HG02642 (cell line): ENCODE data around the gene PLP2.
"Not testable (repeated sequence)": the region's sequence is repeated elsewhere in the genome, so short reads cannot be mapped to it uniquely, and the experiment has no call there.

Source experiments
- ATAC-seq: cut with Tn5 transposase; IDR thresholded peaks from one replicate; pipeline ENCODE4 v1.9.1; 2021; ENCODE audit warnings: mild to moderate bottlenecking; ENCODE audit not compliant: unreplicated experiment, poor library complexity

Gene PLP2

GRCh38 chrX:49171752-49172279, at the start of gene PLP2:
PLP2 (plus strand) TSS chrX:49171898; CDS start chrX:49172001, 103 bp downstream.
- ATAC-seq = peak; percentile 40

GRCh38 chrX:49122499-49122898, 49.2 kb upstream of the PLP2 start:
- no peak for ATAC-seq

GRCh38 chrX:49127742-49128258, 43.9 kb upstream of the PLP2 start:
- ATAC-seq = not testable (repeated sequence)

GRCh38 chrX:49129427-49129826, 42.3 kb upstream of the PLP2 start:
- ATAC-seq = no peak

DNA sequence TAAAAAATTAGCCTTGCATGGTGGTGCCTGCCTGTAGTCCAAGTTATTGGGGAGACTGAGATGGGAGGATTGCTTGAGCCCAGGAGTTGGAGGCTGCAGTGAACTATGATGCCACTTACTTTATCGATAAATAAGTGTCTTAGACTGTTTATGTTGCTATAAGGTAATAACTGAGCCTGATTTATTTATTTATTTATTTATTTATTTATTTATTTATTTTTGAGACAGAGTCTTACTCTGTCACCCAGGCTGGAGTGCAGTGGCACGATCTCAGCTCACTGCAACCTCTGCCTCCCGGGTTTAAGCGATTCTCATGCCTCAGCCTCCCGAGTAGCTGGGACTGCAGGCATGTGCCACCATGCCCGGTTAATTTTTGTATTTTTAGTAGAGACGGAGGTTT, 39.4 kb upstream of the PLP2 start:
- ATAC-seq = not testable (repeated sequence)

- ATAC-seq = no peak
Measured at GRCh38 chrX:49133759-49134158, 37.9 kb upstream of the PLP2 start.

- no peak for ATAC-seq
Measured at GRCh38 chrX:49137492-49137891, 34.2 kb upstream of the PLP2 start.

DNA sequence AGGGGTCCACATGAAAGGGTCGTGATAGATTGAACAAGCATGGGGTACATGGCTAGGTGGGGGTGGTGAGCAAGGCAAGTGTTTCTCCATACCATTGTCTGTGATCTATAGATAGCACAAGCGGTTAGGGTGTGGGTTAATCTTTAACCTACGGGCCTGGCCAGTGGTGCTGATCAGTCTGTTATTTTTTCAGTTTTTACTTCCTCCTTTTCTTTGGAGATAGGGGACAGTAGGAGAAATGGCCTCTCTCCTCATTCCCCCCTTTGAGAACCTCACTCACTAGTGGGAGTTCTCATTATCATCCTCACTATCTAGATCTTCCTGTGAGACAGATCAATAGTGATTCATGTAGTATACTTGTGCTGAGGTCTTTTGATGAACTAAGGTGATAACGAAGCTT, 32.0 kb upstream of the PLP2 start:
- ATAC-seq = no peak

DNA sequence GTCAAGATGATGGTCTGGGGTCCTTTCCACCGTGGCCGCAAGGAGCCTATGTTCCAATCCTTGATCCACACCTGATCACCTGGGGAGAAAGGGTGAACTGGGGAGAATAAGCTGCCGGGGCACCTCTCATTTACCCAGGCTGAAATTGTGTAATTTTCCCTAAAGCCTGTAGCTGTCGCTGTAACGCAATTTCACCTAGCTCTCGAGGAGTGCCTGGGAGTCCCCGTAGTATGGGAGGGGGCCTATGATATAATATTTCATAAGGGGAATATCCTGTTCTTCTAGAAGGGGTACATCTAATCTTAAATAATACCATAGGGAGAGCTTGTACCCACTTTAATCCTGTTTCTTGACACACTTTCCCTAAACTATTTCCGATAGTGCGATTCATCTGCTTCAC, 29.4 kb upstream of the PLP2 start:
- not testable (repeated sequence) for ATAC-seq

DNA sequence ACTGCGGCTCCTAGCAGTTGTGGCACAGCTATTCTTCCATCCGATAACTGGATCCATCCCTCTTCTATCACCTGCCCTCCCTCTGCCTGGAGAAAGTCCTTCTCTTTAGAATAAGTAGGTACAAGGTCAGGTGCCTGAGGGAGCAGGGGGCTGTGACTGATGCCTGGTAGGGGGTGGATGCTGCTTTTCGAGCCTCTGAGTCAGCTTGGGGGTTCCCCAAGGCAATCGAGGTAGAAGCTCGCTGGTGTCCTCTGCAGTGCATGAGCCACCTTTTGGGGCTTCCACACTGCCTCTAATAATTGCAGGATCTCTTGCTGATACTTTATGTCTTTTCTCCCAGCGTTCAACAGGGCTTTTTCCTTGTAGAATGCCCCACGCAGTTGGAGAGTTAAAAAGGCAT, 28.5 kb upstream of the PLP2 start:
- not testable (repeated sequence) for ATAC-seq

- no peak for ATAC-seq
Measured at GRCh38 chrX:49147282-49147681, 24.4 kb upstream of the PLP2 start.

DNA sequence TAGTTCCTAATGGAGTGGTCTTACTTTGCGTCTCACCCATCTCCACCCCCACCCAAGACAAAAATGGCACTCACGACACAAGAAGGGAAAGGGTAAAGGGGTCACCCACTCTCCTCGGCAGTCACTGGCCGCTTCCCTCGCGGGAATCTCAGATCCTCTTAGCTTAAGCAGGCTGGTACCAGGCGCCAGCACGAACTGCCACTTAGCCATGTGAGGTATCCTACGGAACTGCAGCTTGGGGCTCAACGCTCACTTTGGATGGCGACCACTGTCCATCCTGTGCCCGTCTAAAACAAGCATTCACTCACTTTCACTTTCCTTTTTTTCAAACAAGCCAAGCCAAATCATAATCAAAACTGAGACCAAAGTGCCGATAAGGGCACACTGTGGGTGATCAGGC, 23.8 kb upstream of the PLP2 start:
- ATAC-seq = no peak

- ATAC-seq = not testable (repeated sequence)
Measured at GRCh38 chrX:49148390-49149100, 23.2 kb upstream of the PLP2 start.

DNA sequence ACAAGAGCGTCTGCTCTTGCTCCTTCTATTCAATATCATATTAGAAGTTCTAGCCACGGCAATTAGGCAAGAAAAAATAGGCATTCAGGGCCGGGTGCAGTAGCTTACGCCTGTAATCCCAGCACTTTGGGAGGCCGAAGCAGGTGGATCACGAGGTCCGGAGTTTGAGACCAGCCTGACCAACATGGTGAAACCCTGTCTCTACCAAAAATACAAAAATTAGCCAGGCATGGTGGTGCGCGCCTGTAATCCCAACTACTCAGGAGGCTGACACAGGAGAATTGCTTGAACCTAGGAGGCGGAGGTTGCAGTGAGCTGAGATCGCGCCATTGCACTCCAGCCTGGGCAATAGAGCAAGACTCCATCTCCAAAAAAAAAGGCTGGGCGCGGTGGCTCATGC, 22.4 kb upstream of the PLP2 start:
- not testable (repeated sequence) for ATAC-seq

GRCh38 chrX:49153467-49153866, 18.2 kb upstream of the PLP2 start:
- no peak for ATAC-seq

DNA sequence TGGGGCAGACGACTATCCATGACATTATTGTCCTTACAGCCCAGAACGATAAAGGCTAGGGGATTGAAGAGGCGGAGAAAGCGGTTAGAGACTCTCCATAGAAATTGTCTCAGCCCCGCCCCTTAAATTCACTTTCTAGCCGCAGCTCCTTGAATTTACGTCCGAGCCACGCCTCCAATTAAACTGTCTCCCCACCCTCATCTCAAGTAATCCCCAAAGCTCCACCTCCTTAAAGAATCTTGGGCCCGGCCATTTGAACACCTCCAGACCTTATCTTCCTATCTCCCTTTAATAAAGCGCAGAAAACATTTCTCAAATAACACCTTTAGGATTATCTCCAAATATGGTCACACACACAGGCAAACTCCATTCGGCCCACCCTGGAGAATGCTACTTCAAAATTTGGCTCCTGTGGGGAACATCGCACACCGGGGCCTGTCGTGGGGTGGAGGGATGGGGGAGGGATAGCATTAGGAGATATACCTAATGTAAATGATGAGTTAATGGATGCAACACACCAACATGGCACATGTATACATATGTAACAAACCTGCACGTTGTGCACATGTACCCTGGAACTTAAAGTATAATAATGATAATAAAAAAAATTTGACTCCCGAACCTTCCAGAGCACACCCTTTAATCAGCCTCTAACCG, 16.3 kb upstream of the PLP2 start:
- no peak for ATAC-seq

DNA sequence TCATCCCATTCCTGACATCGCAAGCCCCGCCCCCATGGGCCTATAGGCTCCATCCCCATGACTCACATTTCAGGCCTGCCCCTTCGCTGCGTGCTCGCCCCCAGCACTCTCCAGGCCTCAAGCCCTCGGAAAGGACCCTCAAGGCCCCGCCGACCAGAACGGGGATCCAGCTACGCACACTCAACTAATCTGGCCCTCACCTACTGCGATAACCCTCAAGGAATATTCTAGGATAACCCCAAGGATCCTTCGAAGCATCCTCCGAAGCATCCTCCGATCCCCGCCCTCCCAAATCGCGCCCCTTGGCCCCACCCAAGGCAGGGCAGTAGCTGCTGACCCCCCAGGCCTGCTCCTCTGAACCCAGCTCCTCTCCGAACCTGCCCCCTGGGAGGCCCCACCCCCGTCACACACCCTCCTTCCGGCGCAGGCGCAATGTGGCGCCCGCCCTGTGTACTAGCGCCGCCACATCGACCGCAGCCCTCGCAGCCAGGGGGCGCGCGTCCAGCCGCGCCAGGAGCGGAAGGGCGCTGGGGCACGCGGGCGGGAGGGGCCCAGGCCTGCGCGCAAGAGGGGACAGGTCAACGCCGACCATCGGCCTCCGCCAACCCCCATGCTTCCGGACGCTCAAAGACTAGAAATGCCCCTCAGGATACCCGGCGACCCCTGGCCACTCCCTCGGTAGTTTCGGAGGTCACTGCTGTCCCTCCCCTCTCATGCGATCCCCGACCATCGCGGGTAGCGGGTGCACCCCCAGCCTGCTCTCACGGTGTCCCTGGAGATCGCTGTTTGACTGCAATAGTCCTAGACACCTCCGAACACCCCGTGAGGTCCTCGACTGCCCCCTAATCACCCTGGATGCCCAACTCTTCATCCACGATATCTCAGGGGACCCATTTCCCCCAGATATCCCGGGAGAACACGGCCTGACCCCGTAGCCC, 15.5 kb upstream of the PLP2 start:
- peak; percentile 93 for ATAC-seq

DNA sequence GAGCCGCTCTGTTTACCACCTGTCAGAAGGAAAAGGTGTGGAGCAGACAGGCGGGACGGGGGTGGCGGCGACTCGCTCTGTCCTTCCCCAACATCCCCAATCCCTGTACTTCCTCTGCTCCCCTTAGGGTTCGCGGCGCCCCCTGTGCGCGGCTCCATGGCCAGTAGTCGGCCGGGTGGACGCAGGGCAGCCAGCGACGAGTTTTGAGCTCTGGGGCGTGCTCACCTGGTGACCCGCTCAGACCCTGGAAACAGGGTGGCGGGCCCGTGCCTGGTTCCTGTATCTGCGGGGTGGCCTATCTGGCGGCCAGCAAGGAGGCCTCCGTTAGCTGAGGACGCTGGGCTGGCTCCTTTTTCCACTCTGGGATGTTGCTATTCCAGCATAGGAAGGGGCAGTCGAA, 14.5 kb upstream of the PLP2 start:
- ATAC-seq = no peak

- no peak for ATAC-seq
Measured at GRCh38 chrX:49160908-49161307, 10.8 kb upstream of the PLP2 start.

- ATAC-seq = no peak
Measured at GRCh38 chrX:49161632-49162031, 10.1 kb upstream of the PLP2 start.
